ENCODE results near the gene MOCS1. TPM values are rescaled to one million over a fixed set of nuclear protein-coding genes. Genes with fewer than 3 reads are reported as not detected.

MOCS1 gene
- total and polyA plus RNA-seq, 2 experiments from 2014 or later = 17.2 to 28.1 TPM

DNA sequence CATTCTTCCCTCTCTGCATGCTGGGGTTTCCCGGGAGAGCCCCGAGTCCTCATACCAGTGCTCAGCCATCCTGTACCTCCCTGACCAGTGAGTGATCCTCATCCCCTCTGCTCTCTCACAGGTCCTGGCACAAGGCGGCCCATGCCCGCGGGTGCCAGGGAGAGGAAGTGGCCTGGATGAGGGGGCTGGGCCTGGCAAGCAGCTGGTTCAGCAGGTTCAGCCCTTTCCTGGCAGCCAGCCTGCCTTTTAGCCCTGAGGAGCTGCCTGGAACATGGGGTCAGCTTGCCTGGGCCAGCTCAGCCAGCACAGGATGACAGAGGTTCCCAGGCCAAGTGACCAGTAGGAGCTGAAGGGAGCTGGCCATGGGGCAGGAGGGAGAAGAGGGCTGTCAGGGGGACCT is 10.9 kb downstream of the MOCS1 start:
- Histone ChIP-seq H2AFZ (no peak overlapping the region), H3K79me2 (replicated peaks; ENCODE audit: insufficient read depth) (peaks cover 2% of the 10 kb centered on the region; the same call in 1 of the 2 replicates), H3K27me3 (ENCODE audit: insufficient read depth) (no peaks in the 10 kb centered on the region), H3K36me3 (ENCODE audit: insufficient read depth) (peaks cover 6% of the 10 kb centered on the region; the same call in 1 of the 2 replicates), H3K4me2 (no peak overlapping the region), H4K20me1 (replicated peaks; ENCODE audit: insufficient read depth) (no peaks in the 10 kb centered on the region), H3K4me3 (no peak overlapping the region), H3F3A (replicated peaks; ENCODE audit: low read depth) (no peaks in the 10 kb centered on the region), H3K4me1 (ENCODE audit: insufficient read depth) (no peaks in the 10 kb centered on the region), H3K9me2 (ENCODE audit: insufficient read depth) (no peaks in the 10 kb centered on the region), H3K27ac (ENCODE audit: low read depth) (no peak overlapping the region)
- Mint-ChIP-seq H3K4me3 (no peak overlapping the region), H3K4me1 (no peaks in the 10 kb centered on the region; the same call in 2 of the 3 replicates), H3K27me3 (ENCODE audit: insufficient read depth, low read depth, poor library complexity) (peaks cover 26% of the 10 kb centered on the region), H3K27ac (no peak overlapping the region), H3K36me3 (ENCODE audit: low read depth) (peaks cover 60% of the 10 kb centered on the region), H3K9me3 (peaks cover 22% of the 10 kb centered on the region)
- no peak for DNase-seq (ENCODE audit: low spot score)
- TF ChIP-seq, protein P1, sequence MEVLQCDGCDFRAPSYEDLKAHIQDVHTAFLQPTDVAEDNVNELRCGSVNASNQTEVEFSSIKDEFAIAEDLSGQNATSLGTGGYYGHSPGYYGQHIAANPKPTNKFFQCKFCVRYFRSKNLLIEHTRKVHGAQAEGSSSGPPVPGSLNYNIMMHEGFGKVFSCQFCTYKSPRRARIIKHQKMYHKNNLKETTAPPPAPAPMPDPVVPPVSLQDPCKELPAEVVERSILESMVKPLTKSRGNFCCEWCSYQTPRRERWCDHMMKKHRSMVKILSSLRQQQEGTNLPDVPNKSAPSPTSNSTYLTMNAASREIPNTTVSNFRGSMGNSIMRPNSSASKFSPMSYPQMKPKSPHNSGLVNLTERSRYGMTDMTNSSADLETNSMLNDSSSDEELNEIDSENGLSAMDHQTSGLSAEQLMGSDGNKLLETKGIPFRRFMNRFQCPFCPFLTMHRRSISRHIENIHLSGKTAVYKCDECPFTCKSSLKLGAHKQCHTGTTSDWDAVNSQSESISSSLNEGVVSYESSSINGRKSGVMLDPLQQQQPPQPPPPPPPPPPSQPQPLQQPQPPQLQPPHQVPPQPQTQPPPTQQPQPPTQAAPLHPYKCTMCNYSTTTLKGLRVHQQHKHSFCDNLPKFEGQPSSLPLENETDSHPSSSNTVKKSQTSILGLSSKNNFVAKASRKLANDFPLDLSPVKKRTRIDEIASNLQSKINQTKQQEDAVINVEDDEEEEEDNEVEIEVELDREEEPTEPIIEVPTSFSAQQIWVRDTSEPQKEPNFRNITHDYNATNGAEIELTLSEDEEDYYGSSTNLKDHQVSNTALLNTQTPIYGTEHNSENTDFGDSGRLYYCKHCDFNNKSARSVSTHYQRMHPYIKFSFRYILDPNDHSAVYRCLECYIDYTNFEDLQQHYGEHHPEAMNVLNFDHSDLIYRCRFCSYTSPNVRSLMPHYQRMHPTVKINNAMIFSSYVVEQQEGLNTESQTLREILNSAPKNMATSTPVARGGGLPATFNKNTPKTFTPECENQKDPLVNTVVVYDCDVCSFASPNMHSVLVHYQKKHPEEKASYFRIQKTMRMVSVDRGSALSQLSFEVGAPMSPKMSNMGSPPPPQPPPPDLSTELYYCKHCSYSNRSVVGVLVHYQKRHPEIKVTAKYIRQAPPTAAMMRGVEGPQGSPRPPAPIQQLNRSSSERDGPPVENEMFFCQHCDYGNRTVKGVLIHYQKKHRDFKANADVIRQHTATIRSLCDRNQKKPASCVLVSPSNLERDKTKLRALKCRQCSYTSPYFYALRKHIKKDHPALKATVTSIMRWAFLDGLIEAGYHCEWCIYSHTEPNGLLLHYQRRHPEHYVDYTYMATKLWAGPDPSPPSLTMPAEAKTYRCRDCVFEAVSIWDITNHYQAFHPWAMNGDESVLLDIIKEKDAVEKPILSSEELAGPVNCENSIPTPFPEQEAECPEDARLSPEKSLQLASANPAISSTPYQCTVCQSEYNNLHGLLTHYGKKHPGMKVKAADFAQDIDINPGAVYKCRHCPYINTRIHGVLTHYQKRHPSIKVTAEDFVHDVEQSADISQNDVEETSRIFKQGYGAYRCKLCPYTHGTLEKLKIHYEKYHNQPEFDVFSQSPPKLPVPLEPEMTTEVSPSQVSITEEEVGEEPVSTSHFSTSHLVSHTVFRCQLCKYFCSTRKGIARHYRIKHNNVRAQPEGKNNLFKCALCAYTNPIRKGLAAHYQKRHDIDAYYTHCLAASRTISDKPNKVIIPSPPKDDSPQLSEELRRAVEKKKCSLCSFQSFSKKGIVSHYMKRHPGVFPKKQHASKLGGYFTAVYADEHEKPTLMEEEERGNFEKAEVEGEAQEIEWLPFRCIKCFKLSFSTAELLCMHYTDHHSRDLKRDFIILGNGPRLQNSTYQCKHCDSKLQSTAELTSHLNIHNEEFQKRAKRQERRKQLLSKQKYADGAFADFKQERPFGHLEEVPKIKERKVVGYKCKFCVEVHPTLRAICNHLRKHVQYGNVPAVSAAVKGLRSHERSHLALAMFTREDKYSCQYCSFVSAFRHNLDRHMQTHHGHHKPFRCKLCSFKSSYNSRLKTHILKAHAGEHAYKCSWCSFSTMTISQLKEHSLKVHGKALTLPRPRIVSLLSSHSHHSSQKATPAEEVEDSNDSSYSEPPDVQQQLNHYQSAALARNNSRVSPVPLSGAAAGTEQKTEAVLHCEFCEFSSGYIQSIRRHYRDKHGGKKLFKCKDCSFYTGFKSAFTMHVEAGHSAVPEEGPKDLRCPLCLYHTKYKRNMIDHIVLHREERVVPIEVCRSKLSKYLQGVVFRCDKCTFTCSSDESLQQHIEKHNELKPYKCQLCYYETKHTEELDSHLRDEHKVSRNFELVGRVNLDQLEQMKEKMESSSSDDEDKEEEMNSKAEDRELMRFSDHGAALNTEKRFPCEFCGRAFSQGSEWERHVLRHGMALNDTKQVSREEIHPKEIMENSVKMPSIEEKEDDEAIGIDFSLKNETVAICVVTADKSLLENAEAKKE (CRISPR knock-in tag; IDR thresholded peaks at IDR 0.05) = no peak
- no peak for ATAC-seq

DNA sequence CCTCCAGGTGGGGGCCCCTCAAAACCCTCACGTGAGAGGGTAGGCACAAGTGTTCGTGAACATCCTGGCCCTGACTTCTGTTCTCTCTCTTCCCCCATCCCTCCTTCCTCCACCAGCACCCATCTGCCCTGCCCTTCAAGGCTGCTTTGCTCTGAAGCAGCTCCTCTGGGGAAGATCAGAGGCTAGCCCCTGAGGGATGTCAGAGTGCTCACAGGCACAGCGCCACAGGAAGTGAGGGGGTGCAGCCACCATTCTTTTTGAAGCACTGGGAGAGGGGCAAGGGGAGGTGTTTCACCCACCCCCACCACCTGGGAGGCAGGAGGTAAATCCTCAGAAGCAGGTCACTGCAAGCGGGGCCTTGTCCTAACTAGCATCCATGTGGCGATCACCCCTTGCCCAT is 11.4 kb downstream of the MOCS1 start:
- H3K36me3 Mint-ChIP-seq (ENCODE audit: low read depth) = peaks cover 55% of the 10 kb centered on the region
- TF ChIP-seq ZNF114 (CRISPR knock-in tag; IDR thresholded peaks at IDR 0.05) (no peak), ZNF331 (CRISPR knock-in tag; IDR thresholded peaks at IDR 0.05; ENCODE audit: low read depth) (no peak), POLR2AphosphoS5 (IDR thresholded peaks at IDR 0.05; ENCODE audit: low read depth) (no peak), CREB1 (CRISPR knock-in tag; IDR thresholded peaks at IDR 0.05; ENCODE audit: low read depth) (no peak), EZH2 (IDR thresholded peaks at IDR 0.05; ENCODE audit: low read depth, unreplicated experiment) (no peak), JUNB (IDR thresholded peaks at IDR 0.05; ENCODE audit: unreplicated experiment) (no peak), EZH2phosphoT487 (IDR thresholded peaks at IDR 0.05; ENCODE audit: unreplicated experiment) (no peak), STAT1 (IDR thresholded peaks at IDR 0.05; ENCODE audit: unreplicated experiment) (no peak)
- TF ChIP-seq, protein P2, sequence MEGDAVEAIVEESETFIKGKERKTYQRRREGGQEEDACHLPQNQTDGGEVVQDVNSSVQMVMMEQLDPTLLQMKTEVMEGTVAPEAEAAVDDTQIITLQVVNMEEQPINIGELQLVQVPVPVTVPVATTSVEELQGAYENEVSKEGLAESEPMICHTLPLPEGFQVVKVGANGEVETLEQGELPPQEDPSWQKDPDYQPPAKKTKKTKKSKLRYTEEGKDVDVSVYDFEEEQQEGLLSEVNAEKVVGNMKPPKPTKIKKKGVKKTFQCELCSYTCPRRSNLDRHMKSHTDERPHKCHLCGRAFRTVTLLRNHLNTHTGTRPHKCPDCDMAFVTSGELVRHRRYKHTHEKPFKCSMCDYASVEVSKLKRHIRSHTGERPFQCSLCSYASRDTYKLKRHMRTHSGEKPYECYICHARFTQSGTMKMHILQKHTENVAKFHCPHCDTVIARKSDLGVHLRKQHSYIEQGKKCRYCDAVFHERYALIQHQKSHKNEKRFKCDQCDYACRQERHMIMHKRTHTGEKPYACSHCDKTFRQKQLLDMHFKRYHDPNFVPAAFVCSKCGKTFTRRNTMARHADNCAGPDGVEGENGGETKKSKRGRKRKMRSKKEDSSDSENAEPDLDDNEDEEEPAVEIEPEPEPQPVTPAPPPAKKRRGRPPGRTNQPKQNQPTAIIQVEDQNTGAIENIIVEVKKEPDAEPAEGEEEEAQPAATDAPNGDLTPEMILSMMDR (conservative IDR thresholded peaks at IDR 0.05; ENCODE audit: low read depth in 2 of 2) = no peak
- TF ChIP-seq, protein P3, sequence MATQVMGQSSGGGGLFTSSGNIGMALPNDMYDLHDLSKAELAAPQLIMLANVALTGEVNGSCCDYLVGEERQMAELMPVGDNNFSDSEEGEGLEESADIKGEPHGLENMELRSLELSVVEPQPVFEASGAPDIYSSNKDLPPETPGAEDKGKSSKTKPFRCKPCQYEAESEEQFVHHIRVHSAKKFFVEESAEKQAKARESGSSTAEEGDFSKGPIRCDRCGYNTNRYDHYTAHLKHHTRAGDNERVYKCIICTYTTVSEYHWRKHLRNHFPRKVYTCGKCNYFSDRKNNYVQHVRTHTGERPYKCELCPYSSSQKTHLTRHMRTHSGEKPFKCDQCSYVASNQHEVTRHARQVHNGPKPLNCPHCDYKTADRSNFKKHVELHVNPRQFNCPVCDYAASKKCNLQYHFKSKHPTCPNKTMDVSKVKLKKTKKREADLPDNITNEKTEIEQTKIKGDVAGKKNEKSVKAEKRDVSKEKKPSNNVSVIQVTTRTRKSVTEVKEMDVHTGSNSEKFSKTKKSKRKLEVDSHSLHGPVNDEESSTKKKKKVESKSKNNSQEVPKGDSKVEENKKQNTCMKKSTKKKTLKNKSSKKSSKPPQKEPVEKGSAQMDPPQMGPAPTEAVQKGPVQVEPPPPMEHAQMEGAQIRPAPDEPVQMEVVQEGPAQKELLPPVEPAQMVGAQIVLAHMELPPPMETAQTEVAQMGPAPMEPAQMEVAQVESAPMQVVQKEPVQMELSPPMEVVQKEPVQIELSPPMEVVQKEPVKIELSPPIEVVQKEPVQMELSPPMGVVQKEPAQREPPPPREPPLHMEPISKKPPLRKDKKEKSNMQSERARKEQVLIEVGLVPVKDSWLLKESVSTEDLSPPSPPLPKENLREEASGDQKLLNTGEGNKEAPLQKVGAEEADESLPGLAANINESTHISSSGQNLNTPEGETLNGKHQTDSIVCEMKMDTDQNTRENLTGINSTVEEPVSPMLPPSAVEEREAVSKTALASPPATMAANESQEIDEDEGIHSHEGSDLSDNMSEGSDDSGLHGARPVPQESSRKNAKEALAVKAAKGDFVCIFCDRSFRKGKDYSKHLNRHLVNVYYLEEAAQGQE (IDR thresholded peaks at IDR 0.05; ENCODE audit: unreplicated experiment) = no peak

More for the DNA sequence above, 11.4 kb downstream of the MOCS1 start:
- Mint-ChIP-seq H3K4me3 (no peak overlapping the region), H3K9me3 (peaks cover 21% of the 10 kb centered on the region), H3K4me1 (peaks cover 2% of the 10 kb centered on the region; the same call in 2 of the 3 replicates), H3K27me3 (ENCODE audit: insufficient read depth, low read depth, poor library complexity) (peaks cover 26% of the 10 kb centered on the region), H3K27ac (no peak overlapping the region)
- no peak for DNase-seq (ENCODE audit: low spot score)
- Histone ChIP-seq H3K27me3 (ENCODE audit: insufficient read depth) (no peaks in the 10 kb centered on the region), H3F3A (replicated peaks; ENCODE audit: low read depth) (no peaks in the 10 kb centered on the region), H3K79me2 (replicated peaks; ENCODE audit: insufficient read depth) (peaks cover 5% of the 10 kb centered on the region; the same call in 1 of the 2 replicates), H3K4me1 (ENCODE audit: insufficient read depth) (no peaks in the 10 kb centered on the region), H3K36me3 (ENCODE audit: insufficient read depth) (peaks cover 6% of the 10 kb centered on the region; the same call in 1 of the 2 replicates), H3K4me2 (no peak overlapping the region), H2AFZ (no peak overlapping the region), H3K9me2 (ENCODE audit: insufficient read depth) (no peaks in the 10 kb centered on the region), H3K4me3 (no peak overlapping the region), H4K20me1 (replicated peaks; ENCODE audit: insufficient read depth) (no peaks in the 10 kb centered on the region), H3K27ac (ENCODE audit: low read depth) (no peak overlapping the region)
- no peak for ATAC-seq
